CD8-positive, alpha-beta memory T cell (primary cell): Measurements from ENCODE around the gene GNAO1. TPM values are rescaled to one million over a fixed set of nuclear protein-coding genes. Genes with fewer than 3 reads are reported as not detected.

Experiments
- CTCF ChIA-PET: fragments of 350-600 bp; sonication (Branson Sonifier 250); formaldehyde crosslinking; loops from one replicate; lab custom pipeline; 2021; ENCODE audit warnings: antibody characterized with exemption; lab: Charles Lee
- POLR2A ChIA-PET: fragments of 350-600 bp; sonication (Branson Sonifier 250); formaldehyde crosslinking; loops from one replicate; lab custom pipeline; 2021; ENCODE audit warnings: antibody characterized with exemption; lab: Charles Lee
- DNase-seq, 5 donors: peaks; one replicate each; pipeline versions ENCODE4 v3.0.0 to v3.0.0-alpha.2; 2020 to 2022; ENCODE audit warnings: mixed read lengths in 1 of 5
- H3K27ac ChIP-seq: one replicate; pipeline ENCODE4 v1.7.0; 2013; ENCODE audit warnings: low read depth, mild to moderate bottlenecking, low read length, moderate library complexity
- H3K27me3 ChIP-seq: 2 replicates; pipeline ENCODE4 v1.7.0; 2013; ENCODE audit warnings: low read length, mild to moderate bottlenecking; ENCODE audit not compliant: insufficient read depth, poor library complexity, severe bottlenecking
- H3K36me3 ChIP-seq: 2 replicates; pipeline ENCODE4 v1.7.0; 2013; ENCODE audit warnings: mild to moderate bottlenecking, low read length, moderate library complexity; ENCODE audit not compliant: insufficient read depth
- H3K4me1 ChIP-seq: 2 replicates; pipeline ENCODE4 v1.7.0; 2013; ENCODE audit warnings: mild to moderate bottlenecking, low read length, moderate library complexity; ENCODE audit not compliant: insufficient read depth
- H3K4me3 ChIP-seq: 2 replicates; pipeline ENCODE4 v1.7.0; 2013; ENCODE audit warnings: mild to moderate bottlenecking, low read length
- H3K9me3 ChIP-seq: 2 replicates; pipeline ENCODE4 v1.7.0; 2013; ENCODE audit warnings: mild to moderate bottlenecking, low read length
- H3K27ac Mint-ChIP-seq, 8 donors: one replicate each; pipeline ENCODE4 v1.8.0; 2020 to 2021; ENCODE audit warnings: mixed read lengths in 8 of 8, mild to moderate bottlenecking in 6 of 8, inconsistent platforms in 3 of 8, moderate library complexity in 3 of 8
- H3K27me3 Mint-ChIP-seq, 2 donors: one replicate each; pipeline ENCODE4 v1.8.0; 2020 to 2021; ENCODE audit warnings: mixed read lengths in 2 of 2, mild to moderate bottlenecking in 1 of 2, moderate library complexity in 1 of 2
- H3K36me3 Mint-ChIP-seq, 3 donors: one replicate each; pipeline ENCODE4 v1.8.0; 2020 to 2021; ENCODE audit warnings: mixed read lengths in 3 of 3, inconsistent platforms in 1 of 3, mild to moderate bottlenecking in 1 of 3
- H3K4me1 Mint-ChIP-seq, 3 donors: one replicate each; pipeline ENCODE4 v1.8.0; 2020 to 2021; ENCODE audit warnings: mixed read lengths in 3 of 3, inconsistent platforms in 1 of 3, mild to moderate bottlenecking in 1 of 3
- H3K4me3 Mint-ChIP-seq, 7 donors: one replicate each; pipeline ENCODE4 v1.8.0; 2020 to 2021; ENCODE audit warnings: mixed read lengths in 7 of 7, mild to moderate bottlenecking in 6 of 7, moderate library complexity in 4 of 7, inconsistent platforms in 2 of 7
- H3K9me3 Mint-ChIP-seq, 5 donors: one replicate each; pipeline ENCODE4 v1.8.0; 2020 to 2022; ENCODE audit warnings: mixed read lengths in 5 of 5, mild to moderate bottlenecking in 3 of 5, moderate library complexity in 2 of 5, inconsistent platforms in 1 of 5
- polyA plus RNA-seq: library from polyadenylated mRNA; unstranded; fragments of 300-500 nt; fragmentation: Illumina TruSeq; gene quantifications from one replicate; pipeline ENCODE4 v1.2.3, GENCODE V29; 2021
- total RNA-seq, 2 experiments: library from RNA; stranded (reverse); gene quantifications; one replicate each; pipeline ENCODE4 v1.2.3, GENCODE V29; 2021

GNAO1 gene
- total and polyA plus RNA-seq, 3 experiments from 2014 or later, result 0.86 to 2.5 (median 2.5) TPM

- Histone ChIP-seq H3K27me3 (no peaks in the 10 kb centered on the region), H3K27ac (no peak overlapping the region), H3K9me3 (no peaks in the 10 kb centered on the region), H3K4me3 (no peak overlapping the region), H3K36me3 (no peaks in the 10 kb centered on the region), H3K4me1 (peaks cover 59% of the 10 kb centered on the region)
- Mint-ChIP-seq H3K27ac (peak overlapping the region in 7 of 8 donors; percentile 54 to 87 (median 72)), H3K9me3 (no peaks in the 10 kb centered on the region), H3K4me3 (peak overlapping the region; percentile 25 to 70 (median 47)), H3K36me3 (no peaks in the 10 kb centered on the region), H3K27me3 (peaks cover 3 to 14% of the 10 kb centered on the region in 2 donors), H3K4me1 (peaks cover 3 to 9% (median 8%) of the 10 kb centered on the region in 3 donors)
- ChIA-PET POLR2A (no interaction called here), CTCF (no interaction called here)
- no peak for DNase-seq
These were observed 7.9 kb downstream of the GNAO1 start for GRCh38 chr16:56199164-56199563.

- Histone ChIP-seq H3K27me3 (no peaks in the 10 kb centered on the region), H3K9me3 (no peaks in the 10 kb centered on the region), H3K36me3 (no peaks in the 10 kb centered on the region), H3K4me1 (peaks cover 53% of the 10 kb centered on the region), H3K4me3 (no peak overlapping the region), H3K27ac (no peak overlapping the region)
- no peak overlapping the region for H3K27ac Mint-ChIP-seq
- no peak for DNase-seq
- ChIA-PET POLR2A (no interaction called here), CTCF (interaction anchor here (1.5 kb wide), 1 partner anchor 10 kb away, joined by 3 read pairs; the partner anchor contains the start of gene GNAO1)
- no peaks in the 10 kb centered on the region for H3K9me3 Mint-ChIP-seq
- no peaks in the 10 kb centered on the region for H3K27me3 Mint-ChIP-seq
- peaks cover 0 to 4% (median 0%) of the 10 kb centered on the region in 3 donors for H3K36me3 Mint-ChIP-seq
- H3K4me1 Mint-ChIP-seq, result peaks cover 0 to 5% (median 4%) of the 10 kb centered on the region in 3 donors
- H3K4me3 Mint-ChIP-seq, result no peak overlapping the region
These were observed 9.7 kb downstream of the GNAO1 start for GRCh38 chr16:56201030-56201429.

- CTCF ChIA-PET, result interaction anchor here (1.1 to 2.5 kb wide), 7 partner anchors 11 to 258 kb away, joined by 3 to 28 read pairs (median 7); no protein-coding TSS in a partner anchor
- H3K9me3 Mint-ChIP-seq, result no peaks in the 10 kb centered on the region
- H3K27me3 Mint-ChIP-seq, result no peaks in the 10 kb centered on the region
- POLR2A ChIA-PET, result interaction anchor here (0.5 kb wide), 1 partner anchor 28 kb away, joined by 3 read pairs; no protein-coding TSS in a partner anchor
- peak in 3 of 5 donors; percentile 22 to 65 (median 64) for DNase-seq
- Histone ChIP-seq H3K27me3 (no peaks in the 10 kb centered on the region), H3K9me3 (no peaks in the 10 kb centered on the region), H3K27ac (no peak overlapping the region), H3K4me1 (peaks cover 53% of the 10 kb centered on the region), H3K4me3 (no peak overlapping the region), H3K36me3 (no peaks in the 10 kb centered on the region)
- peaks cover 0 to 5% (median 4%) of the 10 kb centered on the region in 3 donors for H3K4me1 Mint-ChIP-seq
- H3K4me3 Mint-ChIP-seq, result no peak overlapping the region
- peaks cover 0 to 4% (median 0%) of the 10 kb centered on the region in 3 donors for H3K36me3 Mint-ChIP-seq
- no peak overlapping the region for H3K27ac Mint-ChIP-seq
These were observed 10.7 kb downstream of the GNAO1 start for GRCh38 chr16:56202036-56202435.

GRCh38 chr16:56203052-56203451 lies 11.8 kb downstream of the GNAO1 start:
- H3K36me3 Mint-ChIP-seq, result peaks cover 0 to 4% (median 0%) of the 10 kb centered on the region in 3 donors
- H3K4me1 Mint-ChIP-seq, result peaks cover 0 to 5% (median 0%) of the 10 kb centered on the region in 3 donors
- H3K27ac Mint-ChIP-seq, result no peak overlapping the region
- Histone ChIP-seq H3K4me1 (peaks cover 52% of the 10 kb centered on the region), H3K27ac (no peak overlapping the region), H3K4me3 (no peak overlapping the region), H3K9me3 (no peaks in the 10 kb centered on the region), H3K27me3 (no peaks in the 10 kb centered on the region), H3K36me3 (no peaks in the 10 kb centered on the region)
- no peaks in the 10 kb centered on the region for H3K9me3 Mint-ChIP-seq
- H3K27me3 Mint-ChIP-seq, result no peaks in the 10 kb centered on the region
- DNase-seq, result peak in 3 of 5 donors; percentile 20 to 71 (median 62)
- POLR2A ChIA-PET, result interaction anchor here (1.1 kb wide), 1 partner anchor 12 kb away, joined by 5 read pairs; the partner anchor contains the start of gene GNAO1
- CTCF ChIA-PET, result interaction anchor here (0.6 to 3.2 kb wide), 21 partner anchors 10 to 259 kb away, joined by 3 to 28 read pairs (median 4); partner anchors contain the start of gene GNAO1
- no peak overlapping the region for H3K4me3 Mint-ChIP-seq

GRCh38 chr16:56204816-56205215 lies 13.5 kb downstream of the GNAO1 start:
- no peak overlapping the region for H3K4me3 ChIP-seq
- Mint-ChIP-seq H3K4me3 (no peak overlapping the region), H3K4me1 (peaks cover 0 to 10% (median 0%) of the 10 kb centered on the region in 3 donors), H3K36me3 (peaks cover 0 to 4% (median 2%) of the 10 kb centered on the region in 3 donors), H3K9me3 (no peaks in the 10 kb centered on the region), H3K27ac (no peak overlapping the region), H3K27me3 (no peaks in the 10 kb centered on the region)
- no peaks in the 10 kb centered on the region for H3K27me3 ChIP-seq
- no peak overlapping the region for H3K27ac ChIP-seq
- DNase-seq, result no peak
- no peaks in the 10 kb centered on the region for H3K36me3 ChIP-seq
- POLR2A ChIA-PET, result no interaction called here
- peaks cover 34% of the 10 kb centered on the region for H3K4me1 ChIP-seq
- CTCF ChIA-PET, result interaction anchor here (0.6 to 3.2 kb wide), 4 partner anchors 12 to 114 kb away, joined by 3 to 12 read pairs (median 4); partner anchors contain the start of gene GNAO1
- no peaks in the 10 kb centered on the region for H3K9me3 ChIP-seq

- Mint-ChIP-seq H3K4me1 (peaks cover 0 to 10% (median 0%) of the 10 kb centered on the region in 3 donors), H3K9me3 (no peaks in the 10 kb centered on the region), H3K27me3 (peaks cover 2 to 3% of the 10 kb centered on the region in 2 donors), H3K36me3 (peaks cover 0 to 4% (median 4%) of the 10 kb centered on the region in 3 donors), H3K27ac (no peak overlapping the region), H3K4me3 (no peak overlapping the region)
- DNase-seq, result no peak
- Histone ChIP-seq H3K4me1 (peaks cover 13% of the 10 kb centered on the region), H3K4me3 (no peak overlapping the region), H3K27me3 (no peaks in the 10 kb centered on the region), H3K9me3 (no peaks in the 10 kb centered on the region), H3K36me3 (no peaks in the 10 kb centered on the region), H3K27ac (no peak overlapping the region)
- ChIA-PET CTCF (no interaction called here), POLR2A (no interaction called here)
These were observed 15.7 kb downstream of the GNAO1 start for GRCh38 chr16:56206951-56207350.

- ChIA-PET POLR2A (no interaction called here), CTCF (no interaction called here)
- Mint-ChIP-seq H3K27ac (no peak overlapping the region), H3K4me1 (peaks cover 0 to 13% (median 2%) of the 10 kb centered on the region in 3 donors), H3K9me3 (no peaks in the 10 kb centered on the region), H3K4me3 (no peak overlapping the region), H3K36me3 (peaks cover 0 to 4% (median 4%) of the 10 kb centered on the region in 3 donors), H3K27me3 (peaks cover 3 to 4% of the 10 kb centered on the region in 2 donors)
- no peak for DNase-seq
- Histone ChIP-seq H3K27ac (no peak overlapping the region), H3K36me3 (no peaks in the 10 kb centered on the region), H3K4me1 (peaks cover 8% of the 10 kb centered on the region), H3K27me3 (no peaks in the 10 kb centered on the region), H3K9me3 (no peaks in the 10 kb centered on the region), H3K4me3 (no peak overlapping the region)
These were observed 16.1 kb downstream of the GNAO1 start for GRCh38 chr16:56207421-56207820.

- Mint-ChIP-seq H3K27ac (no peak overlapping the region), H3K27me3 (peaks cover 8 to 25% of the 10 kb centered on the region in 2 donors), H3K4me3 (no peak overlapping the region), H3K9me3 (no peaks in the 10 kb centered on the region), H3K4me1 (peaks cover 0 to 18% (median 2%) of the 10 kb centered on the region in 3 donors), H3K36me3 (peaks cover 0 to 8% (median 6%) of the 10 kb centered on the region in 3 donors)
- Histone ChIP-seq H3K27ac (no peak overlapping the region), H3K9me3 (no peaks in the 10 kb centered on the region), H3K4me1 (no peaks in the 10 kb centered on the region), H3K27me3 (no peaks in the 10 kb centered on the region), H3K4me3 (no peak overlapping the region), H3K36me3 (no peaks in the 10 kb centered on the region)
- ChIA-PET CTCF (no interaction called here), POLR2A (no interaction called here)
- DNase-seq, result no peak
These were observed 20.2 kb downstream of the GNAO1 start for GRCh38 chr16:56211435-56211981.
